ENCODE data around the gene KNOP1. TPM values are rescaled to one million over a fixed set of nuclear protein-coding genes. Genes with fewer than 3 reads are reported as not detected.

KNOP1 gene
- total RNA-seq, 1 experiment from 2014 or later: 65.0 TPM

DNA sequence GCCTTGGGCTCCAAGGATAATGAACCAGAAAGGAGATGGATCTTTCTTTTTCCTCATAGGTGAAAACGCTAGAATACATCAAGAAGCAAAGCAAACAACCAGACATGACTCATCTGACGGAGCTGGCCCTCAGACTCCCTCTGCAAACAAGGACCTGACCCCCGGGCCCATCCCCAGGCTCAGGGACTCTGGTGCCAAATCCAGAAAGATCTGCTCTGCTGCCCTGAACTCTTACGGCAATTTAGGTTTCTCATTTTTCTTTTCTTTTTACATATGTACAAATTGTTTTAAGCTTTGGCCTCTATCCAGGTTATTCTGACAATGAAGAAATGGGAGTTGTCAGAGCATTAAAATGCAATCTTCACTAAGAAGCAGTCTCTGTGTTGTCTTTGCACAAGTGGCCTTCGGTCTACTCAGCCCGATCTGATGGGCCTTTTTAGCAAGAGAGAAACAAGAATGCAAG lies 17.7 kb downstream of the KNOP1 start:
- Histone ChIP-seq H3K4me3 (ENCODE audit: low read depth, low read length, poor library complexity, severe bottlenecking) (no peak overlapping the region), H3K36me3 (ENCODE audit: insufficient read depth, low read length, poor library complexity, severe bottlenecking) (peaks cover 58% of the 10 kb centered on the region), H3K27ac (ENCODE audit: low read depth, low read length, poor library complexity, severe bottlenecking) (no peak overlapping the region), H3K9me3 (ENCODE audit: low read depth, low read length, poor library complexity, severe bottlenecking) (no peaks in the 10 kb centered on the region), H3K27me3 (replicated peaks; ENCODE audit: insufficient read depth, low read depth, low read length, poor library complexity) (no peaks in the 10 kb centered on the region), H3K4me1 (ENCODE audit: insufficient read depth, low read length, poor library complexity, severe bottlenecking) (peaks cover 7% of the 10 kb centered on the region)
- no TSS peak for BruUV-seq (replicated peaks)
- intact Hi-C loops (cut with micrococcal nuclease; ENCODE audit: unreplicated experiment): no loop called here
- ChIA-PET POLR2A (ENCODE audit: low non-redundant PET) (interaction anchor here (0.6 kb wide), 1 partner anchor 237 kb away, joined by 4 read pairs; no protein-coding TSS in a partner anchor), CTCF (interaction anchor here (0.6 kb wide), 1 partner anchor 117 kb away, joined by 3 read pairs; no protein-coding TSS in a partner anchor)
- TF ChIP-seq, protein P1, sequence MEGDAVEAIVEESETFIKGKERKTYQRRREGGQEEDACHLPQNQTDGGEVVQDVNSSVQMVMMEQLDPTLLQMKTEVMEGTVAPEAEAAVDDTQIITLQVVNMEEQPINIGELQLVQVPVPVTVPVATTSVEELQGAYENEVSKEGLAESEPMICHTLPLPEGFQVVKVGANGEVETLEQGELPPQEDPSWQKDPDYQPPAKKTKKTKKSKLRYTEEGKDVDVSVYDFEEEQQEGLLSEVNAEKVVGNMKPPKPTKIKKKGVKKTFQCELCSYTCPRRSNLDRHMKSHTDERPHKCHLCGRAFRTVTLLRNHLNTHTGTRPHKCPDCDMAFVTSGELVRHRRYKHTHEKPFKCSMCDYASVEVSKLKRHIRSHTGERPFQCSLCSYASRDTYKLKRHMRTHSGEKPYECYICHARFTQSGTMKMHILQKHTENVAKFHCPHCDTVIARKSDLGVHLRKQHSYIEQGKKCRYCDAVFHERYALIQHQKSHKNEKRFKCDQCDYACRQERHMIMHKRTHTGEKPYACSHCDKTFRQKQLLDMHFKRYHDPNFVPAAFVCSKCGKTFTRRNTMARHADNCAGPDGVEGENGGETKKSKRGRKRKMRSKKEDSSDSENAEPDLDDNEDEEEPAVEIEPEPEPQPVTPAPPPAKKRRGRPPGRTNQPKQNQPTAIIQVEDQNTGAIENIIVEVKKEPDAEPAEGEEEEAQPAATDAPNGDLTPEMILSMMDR (conservative IDR thresholded peaks at IDR 0.05; ENCODE audit: low read depth, low read length): no peak
- TF ChIP-seq EZH2 (IDR thresholded peaks at IDR 0.05; ENCODE audit: borderline replicate concordance, low read depth, low read length, poor library complexity, severe bottlenecking): no peak
- DNase-seq (ENCODE audit: low spot score): no peak

DNA sequence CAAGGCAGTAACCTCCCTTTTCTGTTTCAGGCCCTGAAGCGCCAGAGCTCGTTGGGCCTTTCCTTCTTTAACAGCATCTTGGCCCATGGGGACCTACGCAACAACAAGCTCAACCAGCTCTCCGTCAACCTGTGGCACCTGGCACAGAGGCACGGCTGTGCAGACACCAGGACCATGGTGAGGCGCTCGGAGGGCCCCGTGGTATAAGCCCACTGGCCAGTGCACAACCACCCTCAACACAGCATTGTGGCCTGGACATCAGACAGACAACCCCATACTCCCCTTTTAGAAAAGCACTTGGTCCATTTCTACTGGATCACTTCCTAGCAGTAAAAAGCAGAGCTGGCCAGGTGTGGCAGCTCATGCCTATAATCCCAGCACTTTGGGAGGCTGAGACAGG lies 18.6 kb downstream of the KNOP1 start:
- Histone ChIP-seq H3K36me3 (ENCODE audit: insufficient read depth, low read length, poor library complexity, severe bottlenecking) (peaks cover 49% of the 10 kb centered on the region), H3K4me3 (ENCODE audit: low read depth, low read length, poor library complexity, severe bottlenecking) (no peak overlapping the region), H3K27ac (ENCODE audit: low read depth, low read length, poor library complexity, severe bottlenecking) (no peak overlapping the region), H3K27me3 (replicated peaks; ENCODE audit: insufficient read depth, low read depth, low read length, poor library complexity) (no peaks in the 10 kb centered on the region), H3K9me3 (ENCODE audit: low read depth, low read length, poor library complexity, severe bottlenecking) (no peaks in the 10 kb centered on the region), H3K4me1 (ENCODE audit: insufficient read depth, low read length, poor library complexity, severe bottlenecking) (peaks cover 7% of the 10 kb centered on the region)
- no peak for TF ChIP-seq EZH2 (IDR thresholded peaks at IDR 0.05; ENCODE audit: borderline replicate concordance, low read depth, low read length, poor library complexity, severe bottlenecking)
- TF ChIP-seq, protein P1 (conservative IDR thresholded peaks at IDR 0.05; ENCODE audit: low read depth, low read length): no peak
- BruUV-seq (replicated peaks): no TSS peak
- ChIA-PET CTCF (no interaction called here), POLR2A (ENCODE audit: low non-redundant PET) (no interaction called here)
- intact Hi-C loops (cut with micrococcal nuclease; ENCODE audit: unreplicated experiment): no loop called here
- DNase-seq (ENCODE audit: low spot score): no peak

DNA sequence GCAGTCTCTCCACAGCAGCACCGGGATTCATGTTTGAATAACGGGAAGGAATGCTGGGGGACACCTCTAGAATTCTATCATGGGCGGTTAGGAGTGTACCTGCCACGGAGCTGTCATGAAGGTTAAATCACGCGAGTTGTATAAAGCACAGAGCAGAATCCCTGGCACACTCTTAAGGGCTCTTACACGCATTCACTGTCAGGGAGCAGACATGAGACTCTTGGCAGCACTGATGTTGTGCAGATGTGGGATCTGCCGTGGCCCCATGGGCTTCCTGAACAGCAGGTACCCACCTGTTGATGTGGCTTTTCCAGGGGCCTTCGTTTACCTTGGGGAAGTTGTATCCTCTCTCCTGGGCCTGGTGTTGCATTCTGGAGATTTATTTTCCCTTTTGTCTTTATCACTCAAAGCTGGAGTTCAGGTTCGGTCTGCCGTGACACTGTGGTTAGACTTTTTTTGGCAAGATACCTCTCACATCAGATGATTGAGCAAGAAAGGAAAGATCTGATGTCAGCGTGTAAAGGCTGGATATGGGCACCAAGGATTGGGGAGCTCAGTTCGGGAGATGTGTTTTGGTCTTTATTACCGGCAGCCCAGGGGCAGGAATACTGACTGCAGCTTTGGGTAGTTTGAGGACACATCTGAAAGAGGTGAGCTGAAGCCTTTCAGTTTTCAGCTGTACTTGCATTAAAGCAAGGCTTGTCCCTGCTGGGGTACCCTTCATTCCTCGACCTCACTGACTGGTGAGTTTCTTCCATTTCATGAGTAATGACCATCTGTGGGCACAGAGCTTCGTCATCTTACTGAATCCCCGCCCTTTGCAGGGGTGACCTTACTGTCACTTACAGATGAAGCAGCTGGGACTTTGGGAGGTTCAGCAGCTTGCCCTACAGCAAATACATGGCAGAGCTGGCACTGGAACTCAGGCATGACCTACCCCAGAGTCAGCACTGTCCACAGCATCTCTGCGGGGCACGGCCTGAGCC lies 19.3 kb downstream of the KNOP1 start:
- intact Hi-C loops (cut with micrococcal nuclease; ENCODE audit: unreplicated experiment): no loop called here
- peaks cover 7% of the 10 kb centered on the region for H3K4me1 ChIP-seq (ENCODE audit: insufficient read depth, low read length, poor library complexity, severe bottlenecking)
- no peak for DNase-seq (ENCODE audit: low spot score)
- H3K27me3 ChIP-seq (replicated peaks; ENCODE audit: insufficient read depth, low read depth, low read length, poor library complexity): no peaks in the 10 kb centered on the region
- TF ChIP-seq, protein P1 (conservative IDR thresholded peaks at IDR 0.05; ENCODE audit: low read depth, low read length): no peak
- no peak for TF ChIP-seq EZH2 (IDR thresholded peaks at IDR 0.05; ENCODE audit: borderline replicate concordance, low read depth, low read length, poor library complexity, severe bottlenecking)
- H3K4me3 ChIP-seq (ENCODE audit: low read depth, low read length, poor library complexity, severe bottlenecking): no peak overlapping the region
- CTCF ChIA-PET: no interaction called here
- no TSS peak for BruUV-seq (replicated peaks)
- peaks cover 44% of the 10 kb centered on the region for H3K36me3 ChIP-seq (ENCODE audit: insufficient read depth, low read length, poor library complexity, severe bottlenecking)
- POLR2A ChIA-PET (ENCODE audit: low non-redundant PET): no interaction called here
- H3K9me3 ChIP-seq (ENCODE audit: low read depth, low read length, poor library complexity, severe bottlenecking): no peaks in the 10 kb centered on the region
- H3K27ac ChIP-seq (ENCODE audit: low read depth, low read length, poor library complexity, severe bottlenecking): no peak overlapping the region

Measured in A673 (cell line).